PFSK-1 (cell line): ENCODE measurements around the gene SIL1.

Experiments
- POLR2AphosphoS5 ChIP-seq: IDR thresholded peaks from 2 replicates; pipeline ENCODE4 v1.6.1; 2012; ENCODE audit warnings: low read depth, mild to moderate bottlenecking, control low read depth, low read length, moderate library complexity
- SIN3A ChIP-seq: IDR thresholded peaks from 2 replicates; pipeline ENCODE4 v1.6.1; 2012; ENCODE audit warnings: mild to moderate bottlenecking, low read length, moderate library complexity, borderline replicate concordance; ENCODE audit not compliant: insufficient read depth
- TAF1 ChIP-seq: IDR thresholded peaks from 2 replicates; pipeline ENCODE4 v1.6.1; 2012; ENCODE audit warnings: low read length, control low read depth, borderline replicate concordance; ENCODE audit not compliant: insufficient read depth
- TF ChIP-seq, protein P1 (sequence below), 2 experiments: IDR thresholded peaks; 2 replicates each; pipeline versions ENCODE4 v1.6.1 to v1.8.0; 2011 to 2012; ENCODE audit warnings: low read depth in 2 of 2, low read length in 2 of 2, control low read depth in 1 of 2, inconsistent platforms in 1 of 2, mild to moderate bottlenecking in 1 of 2, moderate library complexity in 1 of 2; ENCODE audit not compliant: insufficient read depth in 1 of 2

DNA sequence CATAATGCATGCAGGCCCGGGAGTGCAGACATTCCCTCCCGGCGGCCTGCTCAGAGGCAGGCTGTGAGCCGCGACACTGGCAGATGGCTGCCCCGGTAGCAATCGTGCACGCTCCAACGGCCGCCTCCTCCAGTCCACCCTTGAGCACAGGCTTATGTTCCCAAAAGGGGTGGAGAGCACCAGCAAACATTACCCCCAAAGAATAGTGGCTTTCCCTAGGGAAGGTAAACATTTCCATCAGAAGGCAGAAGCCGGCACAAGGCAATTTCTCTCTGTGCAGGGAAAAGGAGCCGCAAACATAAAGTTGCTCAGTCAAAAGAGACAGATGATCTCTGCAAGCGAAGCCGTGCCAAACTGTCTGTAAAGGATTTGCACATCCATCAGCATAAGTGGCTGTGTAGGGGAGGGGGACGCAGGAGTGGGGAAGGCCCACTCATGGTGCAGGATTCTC lies 92.5 kb downstream of the SIL1 start:
- TF ChIP-seq TAF1 (no peak), POLR2AphosphoS5 (no peak), SIN3A (no peak)
- TF ChIP-seq, protein P1, sequence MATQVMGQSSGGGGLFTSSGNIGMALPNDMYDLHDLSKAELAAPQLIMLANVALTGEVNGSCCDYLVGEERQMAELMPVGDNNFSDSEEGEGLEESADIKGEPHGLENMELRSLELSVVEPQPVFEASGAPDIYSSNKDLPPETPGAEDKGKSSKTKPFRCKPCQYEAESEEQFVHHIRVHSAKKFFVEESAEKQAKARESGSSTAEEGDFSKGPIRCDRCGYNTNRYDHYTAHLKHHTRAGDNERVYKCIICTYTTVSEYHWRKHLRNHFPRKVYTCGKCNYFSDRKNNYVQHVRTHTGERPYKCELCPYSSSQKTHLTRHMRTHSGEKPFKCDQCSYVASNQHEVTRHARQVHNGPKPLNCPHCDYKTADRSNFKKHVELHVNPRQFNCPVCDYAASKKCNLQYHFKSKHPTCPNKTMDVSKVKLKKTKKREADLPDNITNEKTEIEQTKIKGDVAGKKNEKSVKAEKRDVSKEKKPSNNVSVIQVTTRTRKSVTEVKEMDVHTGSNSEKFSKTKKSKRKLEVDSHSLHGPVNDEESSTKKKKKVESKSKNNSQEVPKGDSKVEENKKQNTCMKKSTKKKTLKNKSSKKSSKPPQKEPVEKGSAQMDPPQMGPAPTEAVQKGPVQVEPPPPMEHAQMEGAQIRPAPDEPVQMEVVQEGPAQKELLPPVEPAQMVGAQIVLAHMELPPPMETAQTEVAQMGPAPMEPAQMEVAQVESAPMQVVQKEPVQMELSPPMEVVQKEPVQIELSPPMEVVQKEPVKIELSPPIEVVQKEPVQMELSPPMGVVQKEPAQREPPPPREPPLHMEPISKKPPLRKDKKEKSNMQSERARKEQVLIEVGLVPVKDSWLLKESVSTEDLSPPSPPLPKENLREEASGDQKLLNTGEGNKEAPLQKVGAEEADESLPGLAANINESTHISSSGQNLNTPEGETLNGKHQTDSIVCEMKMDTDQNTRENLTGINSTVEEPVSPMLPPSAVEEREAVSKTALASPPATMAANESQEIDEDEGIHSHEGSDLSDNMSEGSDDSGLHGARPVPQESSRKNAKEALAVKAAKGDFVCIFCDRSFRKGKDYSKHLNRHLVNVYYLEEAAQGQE (IDR thresholded peaks at IDR 0.05; ENCODE audit: insufficient read depth in 1 of 2, low read depth in 2 of 2, low read length in 2 of 2) = no peak
